H1 (cell line): ENCODE data around the gene PRR36. TPM values are rescaled to one million over a fixed set of nuclear protein-coding genes. Genes with fewer than 3 reads are reported as not detected.

Experiments
- GTF2F1 ChIP-seq: IDR thresholded peaks from 2 replicates; pipeline ENCODE4 v1.6.1; 2012; ENCODE audit warnings: low read depth, low read length, improper control_type of control experiment, borderline replicate concordance
- SIX5 ChIP-seq: IDR thresholded peaks from 2 replicates; pipeline ENCODE4 v1.6.1; 2011; ENCODE audit warnings: mild to moderate bottlenecking, low read depth, low read length
- SP2 ChIP-seq: IDR thresholded peaks from 2 replicates; pipeline ENCODE4 v1.6.1; 2012; ENCODE audit warnings: mild to moderate bottlenecking, low read length, inconsistent platforms
- TAF7 ChIP-seq: optimal IDR thresholded peaks from 2 replicates; pipeline ENCODE3; 2011; ENCODE audit warnings: low read depth, mild to moderate bottlenecking, inconsistent platforms, low read length, moderate library complexity, borderline replicate concordance
- TBP ChIP-seq: IDR thresholded peaks from 2 replicates; pipeline ENCODE4 v1.6.1; 2011; ENCODE audit warnings: low read depth, low read length, improper control_type of control experiment
- polyA plus RNA-seq, 7 experiments: library from polyadenylated mRNA; depleted of rRNA in 3 of 7; stranded (reverse) in 5 of 7; unstranded in 2 of 7; fragments of >200 nt in 5 of 7; fragments of 200-250 nt in 2 of 7; gene quantifications; 1 replicate in 5 of 7; 2 replicates in 1 of 7; 4 replicates in 1 of 7; pipeline versions ENCODE4 v1.2.1 to v1.2.3, GENCODE V29; 2011 to 2013; ENCODE audit warnings: missing spikeins in 2 of 7, mixed read lengths in 2 of 7
- total RNA-seq: library from RNA; stranded (reverse); fragmentation: NEBNext Ultra II Directional; extraction: Animal tissue kit (Norgen Biotek cat#: 25700); gene quantifications from 2 replicates; pipeline ENCODE4 v1.2.1, GENCODE V29; 2021
- TF ChIP-seq, protein P1 (sequence below): IDR thresholded peaks from 2 replicates; pipeline ENCODE4 v1.6.1; 2012; ENCODE audit warnings: inconsistent platforms

Gene PRR36
- total and polyA plus RNA-seq, 2 of the 8 experiments (the other 6 are each of a cell fraction or from before 2014, with no cell fraction given), result 1.6 to 23.9 TPM

DNA sequence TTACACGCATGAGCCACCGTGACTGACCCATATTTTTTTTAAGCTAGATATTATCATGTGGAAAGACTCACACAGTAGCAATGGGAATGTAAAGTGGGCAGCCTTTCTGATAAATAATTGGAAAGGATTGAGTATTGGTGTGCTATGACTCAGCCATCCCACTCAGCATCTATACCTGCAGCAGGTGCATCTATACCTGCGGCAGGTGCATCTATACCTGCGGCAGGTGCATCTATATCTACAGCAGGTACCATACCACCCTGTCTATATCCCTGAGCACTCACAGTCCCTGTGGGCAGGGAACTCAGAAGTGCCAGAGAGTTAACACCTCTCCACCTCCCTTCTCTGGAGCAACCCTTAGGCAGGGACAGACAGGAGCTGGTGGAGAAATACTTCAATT, 8.9 kb upstream of the PRR36 start (continued):
- TF ChIP-seq TAF7, result no peak
- TF ChIP-seq SP2, result no peak
- TF ChIP-seq, protein P1, sequence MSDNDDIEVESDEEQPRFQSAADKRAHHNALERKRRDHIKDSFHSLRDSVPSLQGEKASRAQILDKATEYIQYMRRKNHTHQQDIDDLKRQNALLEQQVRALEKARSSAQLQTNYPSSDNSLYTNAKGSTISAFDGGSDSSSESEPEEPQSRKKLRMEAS, result no peak
- no peak for TF ChIP-seq SIX5
- no peak for TF ChIP-seq GTF2F1
- no peak for TF ChIP-seq TBP
